ENCODE data around the gene HERC3. TPM values are rescaled to one million over a fixed set of nuclear protein-coding genes. Genes with fewer than 3 reads are reported as not detected.
A peak's percentile ranks its signal among the peaks of the same experiment; 100 is the strongest.

Gene HERC3
- total RNA-seq, 1 donor from 2014 or later = 8.5 TPM

DNA sequence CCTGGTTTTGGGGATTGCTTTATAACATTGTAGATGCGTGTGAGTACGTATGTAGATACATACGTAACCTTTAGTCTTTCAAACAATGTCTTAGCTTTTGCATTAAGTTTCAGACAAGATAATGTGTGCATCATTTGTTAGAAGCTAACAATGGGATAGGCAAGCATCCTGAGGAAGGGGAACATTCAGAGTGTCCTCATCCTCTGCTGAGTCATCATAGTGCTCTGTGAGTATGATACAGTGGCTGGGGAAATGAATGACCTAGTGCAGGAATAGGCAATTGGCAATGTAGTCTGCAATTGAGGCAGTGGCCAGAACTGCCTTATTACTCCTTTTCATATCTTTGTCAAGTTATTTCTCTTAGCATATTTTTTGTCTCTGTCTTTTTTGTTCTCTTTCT is 98.1 kb downstream of the HERC3 start:
- no peak for TF ChIP-seq EZH2 (IDR thresholded peaks at IDR 0.05; ENCODE audit: insufficient read depth, low read length)
- TF ChIP-seq, protein P1, sequence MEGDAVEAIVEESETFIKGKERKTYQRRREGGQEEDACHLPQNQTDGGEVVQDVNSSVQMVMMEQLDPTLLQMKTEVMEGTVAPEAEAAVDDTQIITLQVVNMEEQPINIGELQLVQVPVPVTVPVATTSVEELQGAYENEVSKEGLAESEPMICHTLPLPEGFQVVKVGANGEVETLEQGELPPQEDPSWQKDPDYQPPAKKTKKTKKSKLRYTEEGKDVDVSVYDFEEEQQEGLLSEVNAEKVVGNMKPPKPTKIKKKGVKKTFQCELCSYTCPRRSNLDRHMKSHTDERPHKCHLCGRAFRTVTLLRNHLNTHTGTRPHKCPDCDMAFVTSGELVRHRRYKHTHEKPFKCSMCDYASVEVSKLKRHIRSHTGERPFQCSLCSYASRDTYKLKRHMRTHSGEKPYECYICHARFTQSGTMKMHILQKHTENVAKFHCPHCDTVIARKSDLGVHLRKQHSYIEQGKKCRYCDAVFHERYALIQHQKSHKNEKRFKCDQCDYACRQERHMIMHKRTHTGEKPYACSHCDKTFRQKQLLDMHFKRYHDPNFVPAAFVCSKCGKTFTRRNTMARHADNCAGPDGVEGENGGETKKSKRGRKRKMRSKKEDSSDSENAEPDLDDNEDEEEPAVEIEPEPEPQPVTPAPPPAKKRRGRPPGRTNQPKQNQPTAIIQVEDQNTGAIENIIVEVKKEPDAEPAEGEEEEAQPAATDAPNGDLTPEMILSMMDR (IDR thresholded peaks at IDR 0.05; ENCODE audit: insufficient read depth, low read depth, low read length) = no peak
- peak; percentile 49 for DNase-seq (ENCODE audit: low read depth)
- H3K27me3 Mint-ChIP-seq (ENCODE audit: low read depth, unreplicated experiment) = no peaks in the 10 kb centered on the region
- H3K4me3 ChIP-seq (ENCODE audit: insufficient read depth, low read depth, low read length) = no peak overlapping the region
- no peaks in the 10 kb centered on the region for H3K4me1 Mint-ChIP-seq (ENCODE audit: low read depth, unreplicated experiment)
- H3K79me2 ChIP-seq (ENCODE audit: insufficient read depth, low read length) = no peaks in the 10 kb centered on the region
- H3K9me3 Mint-ChIP-seq (ENCODE audit: unreplicated experiment) = no peaks in the 10 kb centered on the region
- no peaks in the 10 kb centered on the region for H3K27me3 ChIP-seq (ENCODE audit: insufficient read depth, low read length)
- H3K36me3 ChIP-seq (ENCODE audit: insufficient read depth, low read length) = no peaks in the 10 kb centered on the region
- H4K20me1 ChIP-seq (ENCODE audit: insufficient read depth, low read length) = no peaks in the 10 kb centered on the region
- H3K4me1 ChIP-seq (ENCODE audit: insufficient read depth, low read length) = no peaks in the 10 kb centered on the region
- no peak overlapping the region for H3K4me3 Mint-ChIP-seq (ENCODE audit: unreplicated experiment)
- no peak overlapping the region for H3K9ac ChIP-seq (ENCODE audit: low read length)
- H3K27ac Mint-ChIP-seq (ENCODE audit: unreplicated experiment) = no peak overlapping the region
- no peaks in the 10 kb centered on the region for H3K36me3 Mint-ChIP-seq (ENCODE audit: low read depth, unreplicated experiment)
- H3K4me2 ChIP-seq (ENCODE audit: low read length) = no peak overlapping the region
- no peak overlapping the region for H2AFZ ChIP-seq (ENCODE audit: low read depth, low read length)
- no peak overlapping the region for H3K27ac ChIP-seq (ENCODE audit: low read depth, low read length)
- peak; percentile 77 for FAIRE-seq
- H3K9me3 ChIP-seq (ENCODE audit: insufficient read depth, low read depth, low read length) = no peaks in the 10 kb centered on the region

DNA sequence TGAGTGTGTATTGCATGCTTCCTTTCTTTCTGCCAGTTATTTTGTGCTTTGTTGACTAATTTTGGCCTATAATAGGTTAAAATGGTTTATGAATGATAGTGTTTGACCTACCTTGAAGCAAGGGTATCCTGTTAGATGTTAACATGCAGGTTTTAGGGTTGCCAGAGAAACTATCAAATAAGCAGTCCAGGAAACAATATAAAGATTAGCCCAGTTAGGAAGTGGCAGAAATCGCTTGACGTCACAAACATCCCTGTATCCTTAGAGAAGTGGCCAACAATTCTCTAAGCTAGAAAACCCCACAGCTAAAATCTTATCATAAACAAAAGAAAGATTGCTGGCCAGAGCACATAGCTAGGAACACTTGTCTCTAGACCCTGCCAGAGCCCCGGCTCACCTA is 101.5 kb downstream of the HERC3 start:
- Histone ChIP-seq H3K4me3 (ENCODE audit: insufficient read depth, low read depth, low read length) (no peak overlapping the region), H4K20me1 (ENCODE audit: insufficient read depth, low read length) (no peaks in the 10 kb centered on the region), H3K27ac (ENCODE audit: low read depth, low read length) (no peak overlapping the region), H3K79me2 (ENCODE audit: insufficient read depth, low read length) (no peaks in the 10 kb centered on the region), H2AFZ (ENCODE audit: low read depth, low read length) (no peak overlapping the region), H3K9me3 (ENCODE audit: insufficient read depth, low read depth, low read length) (no peaks in the 10 kb centered on the region), H3K9ac (ENCODE audit: low read length) (no peak overlapping the region), H3K4me1 (ENCODE audit: insufficient read depth, low read length) (no peaks in the 10 kb centered on the region), H3K4me2 (ENCODE audit: low read length) (no peak overlapping the region), H3K36me3 (ENCODE audit: insufficient read depth, low read length) (no peaks in the 10 kb centered on the region), H3K27me3 (ENCODE audit: insufficient read depth, low read length) (no peaks in the 10 kb centered on the region)
- Mint-ChIP-seq H3K4me1 (ENCODE audit: low read depth, unreplicated experiment) (no peaks in the 10 kb centered on the region), H3K36me3 (ENCODE audit: low read depth, unreplicated experiment) (peaks cover 3% of the 10 kb centered on the region), H3K27ac (ENCODE audit: unreplicated experiment) (no peak overlapping the region), H3K4me3 (ENCODE audit: unreplicated experiment) (no peak overlapping the region), H3K9me3 (ENCODE audit: unreplicated experiment) (no peaks in the 10 kb centered on the region), H3K27me3 (ENCODE audit: low read depth, unreplicated experiment) (no peaks in the 10 kb centered on the region)
- DNase-seq (ENCODE audit: low read depth) (no peak), FAIRE-seq (no peak)
- TF ChIP-seq, protein P1 (IDR thresholded peaks at IDR 0.05; ENCODE audit: insufficient read depth, low read depth, low read length) = no peak
- TF ChIP-seq EZH2 (IDR thresholded peaks at IDR 0.05; ENCODE audit: insufficient read depth, low read length) = no peak

DNA sequence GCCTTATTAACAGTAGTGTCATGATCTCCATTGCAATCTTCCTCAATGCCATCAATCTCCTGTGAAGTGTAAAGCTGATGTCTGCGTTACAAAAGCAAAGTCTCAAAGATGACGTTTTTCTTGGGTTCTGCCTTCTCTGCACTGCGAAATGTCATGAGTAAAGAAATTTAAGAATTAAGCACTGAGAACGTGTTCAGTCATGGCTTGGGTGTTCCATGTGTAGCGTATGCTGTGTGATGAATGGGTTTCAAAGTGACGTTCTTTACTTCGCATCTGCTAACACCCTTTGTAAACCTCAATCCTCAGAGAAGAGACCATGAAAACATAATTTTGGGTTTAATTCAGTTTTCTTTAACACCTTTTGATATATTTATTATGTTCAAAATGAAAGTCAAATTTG is 104.3 kb downstream of the HERC3 start:
- Mint-ChIP-seq H3K4me1 (ENCODE audit: low read depth, unreplicated experiment) (no peaks in the 10 kb centered on the region), H3K4me3 (ENCODE audit: unreplicated experiment) (peak overlapping the region; percentile 88), H3K27me3 (ENCODE audit: low read depth, unreplicated experiment) (no peaks in the 10 kb centered on the region), H3K27ac (ENCODE audit: unreplicated experiment) (no peak overlapping the region), H3K9me3 (ENCODE audit: unreplicated experiment) (no peaks in the 10 kb centered on the region), H3K36me3 (ENCODE audit: low read depth, unreplicated experiment) (peaks cover 3% of the 10 kb centered on the region)
- H3K4me3 ChIP-seq (ENCODE audit: insufficient read depth, low read depth, low read length) = peak overlapping the region; percentile 78
- H3K79me2 ChIP-seq (ENCODE audit: insufficient read depth, low read length) = no peaks in the 10 kb centered on the region
- FAIRE-seq = no peak
- DNase-seq (ENCODE audit: low read depth) = peak; percentile 37
- H3K9me3 ChIP-seq (ENCODE audit: insufficient read depth, low read depth, low read length) = no peaks in the 10 kb centered on the region
- peak overlapping the region; percentile 87 for H3K9ac ChIP-seq (ENCODE audit: low read length)
- peak overlapping the region; percentile 85 for H3K4me2 ChIP-seq (ENCODE audit: low read length)
- no peaks in the 10 kb centered on the region for H3K27me3 ChIP-seq (ENCODE audit: insufficient read depth, low read length)
- TF ChIP-seq, protein P1 (IDR thresholded peaks at IDR 0.05; ENCODE audit: insufficient read depth, low read depth, low read length) = no peak
- TF ChIP-seq EZH2 (IDR thresholded peaks at IDR 0.05; ENCODE audit: insufficient read depth, low read length) = no peak
- no peaks in the 10 kb centered on the region for H3K4me1 ChIP-seq (ENCODE audit: insufficient read depth, low read length)
- H4K20me1 ChIP-seq (ENCODE audit: insufficient read depth, low read length) = no peaks in the 10 kb centered on the region
- H2AFZ ChIP-seq (ENCODE audit: low read depth, low read length) = no peak overlapping the region
- H3K36me3 ChIP-seq (ENCODE audit: insufficient read depth, low read length) = no peaks in the 10 kb centered on the region
- H3K27ac ChIP-seq (ENCODE audit: low read depth, low read length) = peak overlapping the region; percentile 70
